Fibroblast of skin of right biceps (primary cell): ENCODE results near the gene PRCC.
"Not testable (repeated sequence)": the region's sequence is repeated elsewhere in the genome, so short reads cannot be mapped to it uniquely, and the experiment has no call there.

Experiments
- DNase-seq: peaks from one replicate; pipeline ENCODE4 v3.0.0-alpha.2; 2013

PRCC gene

DNA sequence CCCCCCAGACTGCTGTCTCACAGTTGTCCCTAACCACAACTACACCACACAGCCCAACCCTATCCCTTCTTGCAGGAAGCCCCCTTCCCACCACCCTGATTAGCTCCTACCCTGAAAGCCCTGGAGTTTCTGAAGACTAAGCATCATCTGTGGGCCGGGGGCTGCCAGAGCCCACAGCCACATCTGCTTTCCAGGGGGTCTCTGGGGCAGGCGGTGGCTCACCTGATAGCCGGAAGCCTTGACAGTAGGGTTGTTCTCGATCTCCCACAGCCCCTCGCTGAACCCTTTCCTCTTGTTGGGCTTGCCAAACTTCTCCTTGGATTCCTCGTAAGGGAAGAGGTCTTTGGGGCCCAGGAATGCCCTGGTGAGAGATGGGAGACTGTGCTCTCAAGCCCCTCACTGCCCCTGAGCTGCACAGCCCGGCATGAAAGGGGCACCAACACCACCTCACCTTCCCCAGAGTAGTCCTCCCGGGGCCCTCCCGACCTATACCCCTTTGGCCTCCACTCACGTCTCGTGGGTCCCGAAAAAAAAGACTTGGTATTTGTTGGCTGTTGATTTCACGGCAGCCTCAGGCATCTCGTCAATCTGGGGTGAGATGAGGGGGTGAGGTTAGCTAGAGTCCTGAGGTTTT lies 22.4 kb upstream of the PRCC start:
- DNase-seq = no peak

DNA sequence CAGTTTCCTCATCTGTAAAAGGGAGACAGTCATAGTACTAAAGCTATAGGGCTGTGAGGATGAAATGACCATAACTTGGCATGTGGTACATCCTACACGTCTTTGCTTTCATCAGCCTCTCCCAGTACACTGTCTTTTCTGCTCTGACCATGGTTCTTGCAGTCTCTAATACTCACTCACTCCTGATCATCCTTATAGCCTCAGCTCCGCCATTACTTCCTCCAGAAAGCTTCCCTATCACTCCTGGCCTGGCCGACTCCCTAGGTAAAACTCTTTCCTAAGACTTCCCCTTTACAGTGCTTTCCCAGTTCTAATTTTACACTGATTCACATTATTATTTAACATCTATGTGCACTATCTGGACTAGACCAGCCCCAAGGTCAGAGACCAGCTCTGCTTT lies 21.5 kb upstream of the PRCC start:
- no peak for DNase-seq

DNA sequence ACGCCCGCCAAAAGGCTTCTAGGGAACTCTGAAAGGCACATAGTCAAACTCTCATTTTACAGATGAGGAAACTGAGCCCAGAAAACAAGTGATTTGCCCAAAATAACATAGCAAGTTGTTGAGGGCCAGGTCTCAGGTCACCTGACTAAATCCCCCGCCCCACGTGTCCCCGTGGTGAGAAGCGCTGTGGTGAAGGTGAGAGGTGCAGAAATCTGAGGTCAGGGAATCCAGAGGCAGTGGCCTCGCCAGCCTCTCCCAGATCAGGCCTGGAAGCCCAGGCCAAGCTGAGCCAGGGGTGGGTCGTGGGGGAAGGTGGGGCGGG lies 21.0 kb upstream of the PRCC start:
- no peak for DNase-seq

GRCh38 chr1:156746728-156747631 lies 20.4 kb upstream of the PRCC start:
- peak; percentile 97 for DNase-seq

DNA sequence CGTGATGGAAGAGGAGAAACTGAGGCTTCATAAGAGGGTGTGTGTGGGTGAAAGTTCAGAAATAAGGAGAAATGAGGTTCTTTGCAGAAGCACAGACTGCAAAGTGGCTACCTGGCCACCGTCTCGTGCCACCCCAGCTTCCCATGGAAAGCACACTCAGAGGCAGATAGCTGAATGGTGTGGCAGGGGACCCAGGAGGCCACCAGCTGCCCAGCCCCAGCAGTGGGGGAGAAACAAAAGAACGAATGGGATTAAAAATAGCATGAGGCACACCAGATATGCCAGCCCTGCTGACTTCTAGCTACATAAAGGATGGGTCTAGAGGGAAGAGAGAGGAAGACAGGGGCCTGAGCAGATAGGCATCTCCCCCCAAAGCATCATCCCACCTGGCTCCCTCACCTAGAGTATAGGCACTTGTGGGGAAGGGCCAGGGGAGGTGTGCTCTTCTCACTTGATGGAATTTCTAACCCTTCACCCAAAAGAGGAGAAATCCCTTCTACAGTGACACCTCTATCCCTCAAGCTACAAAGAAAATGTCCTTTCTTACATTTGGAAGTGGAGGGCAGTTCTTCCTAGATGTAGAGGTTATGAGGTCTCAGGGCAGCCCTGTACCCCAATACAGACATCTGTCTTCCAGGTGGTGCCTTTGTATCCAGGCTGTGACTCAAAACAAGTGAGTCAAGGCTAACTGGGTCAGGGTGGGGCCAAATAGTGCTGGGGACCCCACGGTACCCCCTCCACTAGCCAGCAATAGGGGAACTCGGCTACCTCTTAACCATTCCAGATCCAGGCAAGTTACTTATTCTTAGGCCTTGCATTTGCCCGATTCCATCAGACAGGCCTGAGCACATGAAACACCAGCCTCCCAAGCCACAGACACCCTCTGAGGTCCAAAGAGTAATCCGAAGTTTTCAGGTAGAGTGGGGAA lies 19.3 kb upstream of the PRCC start:
- peak; percentile 33 for DNase-seq

DNA sequence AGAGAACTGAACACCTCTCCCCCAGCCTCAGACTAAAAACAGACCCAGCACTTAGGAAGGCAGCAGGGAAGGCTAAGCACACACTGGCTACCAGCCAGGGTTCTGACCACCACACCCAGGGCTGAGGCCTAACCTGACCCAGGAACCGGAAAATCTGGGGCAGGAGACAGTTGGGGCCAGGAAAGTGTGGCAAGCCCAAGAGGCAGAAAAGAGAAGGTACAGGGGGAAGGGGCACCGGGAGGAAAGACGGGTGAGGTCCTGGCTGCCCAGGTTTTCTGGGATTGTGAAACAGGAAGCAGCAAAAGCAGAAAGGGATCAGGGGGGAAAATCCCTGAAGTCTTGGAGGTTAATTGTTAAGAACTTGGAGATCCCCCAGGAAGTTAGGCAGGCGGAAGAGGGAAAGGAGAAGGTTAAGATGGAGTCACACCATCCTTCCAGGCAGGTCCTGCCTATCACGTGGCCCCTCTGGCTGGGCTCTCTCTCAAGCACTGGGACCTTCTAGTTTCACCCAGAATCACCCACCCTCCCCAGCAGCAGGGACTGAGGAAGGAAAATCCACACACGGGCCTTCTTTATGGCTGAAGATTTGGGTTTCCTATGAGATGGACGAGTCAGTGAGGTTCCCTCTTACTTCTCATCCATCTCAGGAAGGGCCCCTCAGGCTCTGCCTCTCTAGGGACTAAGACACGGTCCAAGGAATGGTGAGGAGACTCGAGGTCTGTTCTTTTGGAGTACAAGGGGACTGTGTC lies 18.5 kb upstream of the PRCC start:
- DNase-seq = peak; percentile 64

GRCh38 chr1:156749419-156750118 lies 17.8 kb upstream of the PRCC start:
- DNase-seq = no peak

DNA sequence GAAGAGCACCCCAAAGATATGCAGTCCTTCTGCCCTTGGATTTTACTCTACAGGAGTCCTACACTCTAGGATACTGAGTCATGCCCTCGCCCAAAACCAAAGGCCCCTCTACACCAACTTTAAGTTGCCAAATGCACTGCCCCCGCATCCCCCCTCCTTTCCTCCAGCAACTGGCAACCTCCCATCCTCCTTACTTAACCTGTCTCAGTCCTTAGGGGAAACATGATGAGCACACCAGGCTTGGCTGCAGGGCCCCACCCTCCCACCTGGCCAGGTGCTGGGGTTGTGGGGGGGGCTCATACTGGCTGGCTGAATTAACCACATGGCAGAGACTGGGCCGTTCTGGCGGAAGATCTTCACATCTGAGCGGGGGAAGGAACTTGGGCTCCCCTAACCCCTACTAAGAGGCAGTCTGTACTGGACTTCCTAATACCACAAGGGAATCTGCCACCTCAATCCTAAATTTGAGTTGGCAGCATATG lies 17.1 kb upstream of the PRCC start:
- DNase-seq = peak; percentile 33

DNA sequence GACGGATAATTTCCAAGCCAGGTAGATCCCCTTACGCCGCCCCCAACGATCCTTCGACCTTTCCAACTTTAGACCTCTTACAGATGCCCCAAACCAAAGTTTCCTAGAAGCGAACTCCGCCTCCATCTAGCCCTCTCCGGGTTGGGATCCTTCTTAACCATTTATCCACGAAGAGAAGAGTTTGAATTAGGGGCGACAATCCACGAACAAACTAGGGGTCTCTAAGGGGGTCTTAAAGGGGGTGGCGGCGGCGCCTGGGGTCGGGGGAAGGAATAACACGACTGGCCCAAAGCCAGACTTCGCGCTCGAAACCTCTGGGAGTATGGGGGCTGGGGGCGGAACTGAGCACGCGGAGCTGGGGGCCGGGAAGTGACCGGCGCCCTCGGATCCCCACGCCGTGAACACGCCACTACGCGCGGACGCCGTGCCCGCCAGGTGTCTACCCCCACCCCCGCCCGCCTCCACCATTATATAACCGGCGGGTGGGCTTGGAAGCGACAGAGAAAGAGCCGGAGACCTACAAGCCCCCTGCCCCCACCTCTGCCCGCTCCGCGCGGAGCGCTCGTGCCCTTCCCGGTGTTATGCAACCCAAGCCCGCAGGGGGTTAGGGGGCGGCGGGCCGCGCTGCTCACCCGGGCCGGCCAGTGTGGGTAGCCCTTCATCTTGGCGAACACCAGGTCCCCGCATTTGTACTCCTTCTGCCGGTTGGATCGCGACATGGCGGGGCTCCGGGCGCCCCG lies 16.5 kb upstream of the PRCC start:
- peak; percentile 36 for DNase-seq

- no peak for DNase-seq
These were observed 15.9 kb upstream of the PRCC start, which contains the start of gene HDGF for GRCh38 chr1:156751451-156751756. HDGF (minus strand) TSS chr1:156751675; CDS start chr1:156751429, 246 bp downstream.

DNA sequence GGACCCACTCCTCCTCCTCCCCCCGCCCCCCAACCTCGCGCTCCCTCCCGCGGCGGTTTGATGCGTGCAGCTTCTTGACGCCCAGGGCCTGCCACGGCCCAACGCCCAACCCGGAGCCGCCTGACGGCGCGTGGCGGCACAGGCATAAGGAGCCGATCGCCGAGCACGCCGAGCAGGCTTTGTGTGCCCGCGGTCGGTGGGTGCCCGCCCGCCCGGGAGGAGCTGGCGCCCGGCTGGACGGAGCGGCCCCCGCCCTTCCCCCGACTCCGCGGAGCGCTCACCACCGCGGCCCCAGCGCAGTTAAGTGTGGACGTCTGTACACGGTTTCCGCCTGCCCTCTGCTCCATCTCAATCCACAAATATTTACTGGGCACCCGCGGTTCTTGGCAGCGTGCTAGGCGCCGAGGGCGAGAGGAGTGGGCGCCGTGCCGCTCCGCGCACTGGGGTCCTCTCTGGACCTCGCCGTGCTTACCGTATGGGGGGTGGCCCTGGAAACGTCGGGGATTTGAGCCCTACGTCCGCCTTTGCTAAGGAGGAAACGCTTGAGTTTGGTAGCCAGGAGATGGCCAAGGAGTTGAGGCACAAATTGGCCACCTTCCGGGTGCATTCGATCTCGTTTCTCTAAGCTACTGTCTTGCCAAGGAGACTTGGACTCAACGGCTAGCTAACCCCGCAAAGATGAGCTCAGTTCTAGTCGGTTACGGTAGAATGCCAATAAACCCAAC lies 15.4 kb upstream of the PRCC start:
- peak; percentile 98 for DNase-seq

- DNase-seq = no peak
These were observed 14.4 kb upstream of the PRCC start for GRCh38 chr1:156752843-156753482.

- no peak for DNase-seq
These were observed 13.1 kb upstream of the PRCC start for GRCh38 chr1:156754219-156754618.

DNA sequence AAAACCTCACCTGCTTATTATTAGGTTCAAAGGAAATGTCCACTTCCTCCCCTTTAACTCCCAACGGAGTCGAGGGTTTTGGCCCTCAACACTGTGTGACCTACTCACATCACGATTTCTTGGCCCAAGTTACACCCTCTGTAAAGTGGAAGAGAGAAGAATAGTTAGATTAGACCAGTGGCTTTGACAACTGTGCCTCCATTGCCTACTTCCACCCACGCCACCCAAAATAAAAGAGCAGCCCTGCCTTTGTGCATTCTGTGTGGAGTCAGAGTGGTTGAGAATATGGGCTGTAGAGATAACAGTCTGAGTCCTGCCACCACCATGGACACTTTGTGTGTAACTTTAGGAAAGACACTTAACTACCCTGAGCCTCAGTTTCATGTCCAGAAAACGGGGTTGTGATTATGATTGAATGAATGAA lies 11.8 kb upstream of the PRCC start:
- no peak for DNase-seq

- no peak for DNase-seq
These were observed 11.0 kb upstream of the PRCC start for GRCh38 chr1:156756355-156756754.

DNA sequence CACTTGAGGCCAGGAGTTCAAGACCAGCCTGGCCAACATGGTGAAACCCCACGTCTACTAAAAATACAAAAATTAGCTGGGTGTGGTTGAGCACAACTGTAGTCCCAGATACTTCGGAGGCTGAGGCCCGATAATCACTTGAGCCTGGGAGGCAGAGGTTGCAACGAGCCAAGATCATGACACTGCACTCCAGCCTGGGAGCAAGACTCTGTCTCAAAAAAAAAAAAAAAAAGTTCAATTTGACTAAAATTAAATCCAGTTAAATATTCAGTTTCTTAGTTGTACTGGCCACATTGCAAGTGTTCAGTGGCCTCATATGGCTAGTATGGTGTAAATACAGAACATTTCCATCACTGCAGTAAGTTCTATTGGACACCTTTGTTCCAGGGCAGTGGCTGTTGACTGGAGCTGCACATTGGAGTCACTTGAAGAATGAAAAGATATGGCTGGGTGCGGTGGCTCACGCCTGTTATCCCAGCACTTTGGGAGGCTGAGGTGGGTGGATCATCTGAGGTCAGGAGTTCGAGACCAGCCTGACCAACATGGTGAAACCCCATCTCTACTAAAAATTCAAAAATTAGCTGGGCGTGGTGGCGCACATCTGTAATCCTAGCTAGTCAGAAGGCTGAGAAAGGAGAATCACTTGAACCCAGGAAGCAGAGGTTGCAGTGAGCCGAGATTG lies 9.6 kb upstream of the PRCC start:
- not testable (repeated sequence) for DNase-seq

DNA sequence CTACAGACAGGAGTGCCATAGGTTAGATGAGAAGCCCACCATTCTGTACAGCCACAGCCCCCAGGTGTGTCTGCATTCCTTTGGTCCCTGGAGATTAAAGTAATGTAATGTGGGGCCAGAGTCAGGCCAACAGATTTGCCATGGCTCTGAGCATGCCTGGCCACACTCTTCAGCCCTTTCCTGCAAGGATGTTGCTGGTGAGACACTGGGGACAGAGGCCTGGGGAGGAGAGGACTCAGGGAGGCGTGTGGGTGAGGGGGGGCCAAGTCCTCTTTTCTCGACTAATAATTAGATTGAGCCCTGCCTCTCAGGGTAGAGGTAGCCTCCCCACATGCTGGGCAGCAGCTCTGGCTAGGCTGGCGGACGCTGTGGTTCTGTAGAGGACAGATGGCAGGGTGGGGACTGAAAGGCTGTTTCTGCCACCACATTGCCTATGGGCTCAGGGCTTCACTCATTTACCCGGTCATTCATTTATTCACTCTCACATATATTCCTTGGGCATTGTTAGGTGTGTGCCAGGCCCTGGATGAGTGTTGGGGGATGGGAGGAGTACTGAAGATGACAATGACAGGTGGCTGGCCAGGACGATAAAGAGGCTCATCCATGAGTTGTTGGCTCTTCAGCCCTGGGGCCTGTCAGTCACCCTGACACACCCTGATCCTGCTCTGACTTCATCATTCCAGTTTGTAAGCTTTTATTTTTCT lies 7.1 kb upstream of the PRCC start:
- no peak for DNase-seq

GRCh38 chr1:156760796-156761104 lies 6.6 kb upstream of the PRCC start:
- no peak for DNase-seq

- not testable (repeated sequence) for DNase-seq
These were observed 2.2 kb upstream of the PRCC start for GRCh38 chr1:156765136-156765535.
